Fibroblast of upper back skin (primary cell): Measurements from ENCODE around the gene TNFRSF6B.
"Not testable (repeated sequence)": the region's sequence is repeated elsewhere in the genome, so short reads cannot be mapped to it uniquely, and the experiment has no call there.

Experiments
- DNase-seq: peaks from one replicate; pipeline ENCODE4 v3.0.0-alpha.2; 2013

TNFRSF6B gene, protein sequence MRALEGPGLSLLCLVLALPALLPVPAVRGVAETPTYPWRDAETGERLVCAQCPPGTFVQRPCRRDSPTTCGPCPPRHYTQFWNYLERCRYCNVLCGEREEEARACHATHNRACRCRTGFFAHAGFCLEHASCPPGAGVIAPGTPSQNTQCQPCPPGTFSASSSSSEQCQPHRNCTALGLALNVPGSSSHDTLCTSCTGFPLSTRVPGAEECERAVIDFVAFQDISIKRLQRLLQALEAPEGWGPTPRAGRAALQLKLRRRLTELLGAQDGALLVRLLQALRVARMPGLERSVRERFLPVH

GRCh38 chr20:63696628-63697356, at the start of gene TNFRSF6B:
TSS of gene TNFRSF6B (plus strand) at chr20:63696652. CDS start at chr20:63696768, 116 bp downstream.
- DNase-seq, result no peak

DNA sequence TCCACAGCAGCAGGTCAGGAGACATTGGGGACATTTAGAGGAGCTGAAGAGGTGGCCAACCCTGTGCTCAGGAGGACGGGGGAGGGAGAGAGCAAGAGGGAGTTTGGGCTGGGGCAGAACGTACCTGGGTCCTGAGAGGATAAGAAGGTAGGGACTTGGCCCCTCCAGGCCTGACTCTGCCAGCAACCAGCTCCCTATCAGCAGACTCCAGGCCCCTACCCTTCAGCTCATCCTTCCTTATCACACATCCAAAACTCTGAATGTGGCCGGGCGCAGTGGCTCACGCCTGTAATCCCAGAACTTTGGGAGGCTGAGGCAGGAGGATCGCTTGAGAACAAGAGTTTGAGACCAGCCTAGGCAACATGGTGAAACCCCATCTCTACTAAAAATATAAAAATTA, 48.3 kb upstream of the TNFRSF6B start:
- DNase-seq, result no peak

- DNase-seq, result no peak
These were observed 47.4 kb upstream of the TNFRSF6B start for GRCh38 chr20:63648895-63649589.

DNA sequence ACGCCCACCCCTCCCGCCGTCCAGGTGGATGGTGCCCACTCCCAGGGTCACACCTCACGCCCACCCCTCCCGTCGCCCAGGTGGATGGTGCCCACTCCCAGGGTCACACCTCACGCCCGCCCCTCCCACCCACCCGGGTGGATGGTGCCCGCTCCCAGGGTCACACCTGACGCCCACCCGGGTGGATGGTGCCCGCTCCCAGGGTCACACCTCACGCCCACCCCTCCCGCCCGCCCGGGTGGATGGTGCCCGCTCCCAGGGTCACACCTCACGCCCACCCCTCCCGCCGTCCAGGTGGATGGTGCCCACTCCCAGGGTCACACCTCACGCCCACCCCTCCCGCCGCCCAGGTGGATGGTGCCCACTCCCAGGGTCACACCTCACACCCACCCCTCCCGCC, 46.0 kb upstream of the TNFRSF6B start:
- DNase-seq, result not testable (repeated sequence)

DNA sequence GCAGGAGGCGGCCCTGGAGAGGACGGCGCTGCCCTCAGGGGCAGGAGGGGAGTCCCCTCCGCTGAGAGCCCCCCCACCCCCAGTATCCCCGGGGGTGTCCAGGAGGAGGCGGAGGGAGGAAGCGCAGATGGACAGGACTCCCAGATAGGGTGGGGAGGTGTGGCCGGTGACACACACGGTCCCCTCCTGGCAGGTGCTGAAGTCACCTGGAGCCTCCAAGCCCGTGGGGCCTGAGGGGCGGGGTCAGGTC, 44.6 kb upstream of the TNFRSF6B start:
- no peak for DNase-seq

DNA sequence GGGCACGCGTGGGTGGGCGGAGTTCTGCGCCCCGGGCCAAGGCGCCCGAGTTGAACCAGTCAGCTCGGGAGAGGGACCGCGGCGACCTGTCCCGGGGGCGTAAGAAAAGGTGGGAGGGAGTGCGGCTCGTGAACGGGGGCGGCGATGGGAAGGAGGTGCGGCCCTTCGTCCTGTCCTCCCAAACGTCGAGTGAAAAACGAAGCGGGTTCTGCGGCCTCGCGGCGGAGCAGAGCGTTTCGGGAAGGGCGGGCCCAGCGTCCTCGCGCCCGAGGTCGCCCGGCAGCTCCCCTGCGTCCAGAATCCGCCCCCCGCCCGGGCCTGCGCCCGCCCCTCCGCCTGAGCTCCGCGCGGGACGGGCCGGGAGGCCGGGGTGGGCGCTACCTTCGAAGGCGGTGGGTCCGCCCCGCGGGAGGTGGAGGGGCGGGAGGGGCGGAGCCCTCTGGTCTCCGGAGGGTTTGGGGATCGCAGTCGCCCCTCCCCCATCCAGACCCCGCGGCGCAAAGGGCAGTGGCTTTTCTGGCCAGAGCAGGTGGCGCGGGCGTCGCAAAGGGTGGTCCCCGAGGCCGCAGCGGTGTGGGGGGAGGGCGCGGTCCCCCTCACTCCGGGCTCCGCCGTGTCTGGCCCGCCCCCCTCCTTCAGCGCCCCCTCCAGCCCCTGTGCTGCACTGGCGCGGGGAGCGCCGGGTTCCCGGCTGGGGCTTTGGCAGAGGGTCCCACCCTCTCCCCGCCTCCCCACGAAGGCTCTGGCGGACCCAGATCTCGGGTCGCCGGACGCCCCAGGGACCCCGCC, 44.1 kb upstream of the TNFRSF6B start:
- no peak for DNase-seq

DNA sequence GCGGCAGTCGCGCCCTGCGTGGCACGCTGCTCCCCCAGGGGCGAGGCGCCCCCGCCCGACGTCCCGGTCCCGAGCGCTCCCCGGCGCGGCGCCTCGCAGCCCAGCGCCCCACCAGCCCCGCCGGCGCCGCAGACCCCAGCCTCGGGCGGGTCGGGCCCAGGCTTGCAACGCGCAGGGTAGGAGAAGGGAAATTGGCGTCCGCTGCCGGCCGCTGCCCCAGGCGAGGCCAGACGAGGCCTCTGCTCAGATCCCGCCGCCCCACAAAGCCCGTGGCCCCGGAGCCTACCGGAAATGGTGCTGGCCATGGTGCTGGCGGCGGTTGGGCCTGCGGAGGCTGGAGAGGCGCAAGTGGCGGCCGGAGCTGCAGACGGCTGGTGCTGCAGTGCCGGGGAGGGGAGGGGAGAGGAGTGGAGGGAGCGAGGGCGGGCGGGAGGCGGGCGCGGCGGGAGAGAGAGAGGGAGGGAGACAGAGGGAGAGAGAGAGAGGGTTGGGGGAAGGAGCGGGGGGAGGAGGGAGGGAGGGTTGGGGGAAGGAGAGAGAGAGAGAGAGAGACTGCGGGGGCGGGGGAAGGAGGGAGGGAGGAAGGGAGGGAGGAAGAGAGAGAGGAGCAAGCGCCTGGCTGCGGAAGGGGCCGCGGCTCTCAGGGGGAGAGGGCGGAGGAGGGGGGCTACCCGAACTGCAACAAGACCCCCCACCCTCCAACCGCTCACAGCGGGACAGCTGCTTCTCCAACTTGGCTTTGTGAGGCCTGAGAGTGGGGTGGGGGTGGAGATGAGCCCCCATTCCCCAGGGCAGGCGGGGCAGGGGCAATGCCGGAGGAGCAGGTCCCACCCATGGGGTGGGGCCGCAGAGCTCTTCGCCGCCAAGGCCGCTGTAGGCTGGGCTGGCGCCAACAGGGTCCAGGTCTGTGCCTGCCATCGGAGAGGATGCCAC, 43.1 kb upstream of the TNFRSF6B start, which contains the start of gene STMN3:
Gene STMN3, minus strand, starts transcription at position 384 of the 933 bp plus-strand sequence. Its CDS starts 79 bp downstream, at position 305.
- DNase-seq, result peak; percentile 87

GRCh38 chr20:63653974-63654668, 42.3 kb upstream of the TNFRSF6B start:
- DNase-seq, result no peak

DNA sequence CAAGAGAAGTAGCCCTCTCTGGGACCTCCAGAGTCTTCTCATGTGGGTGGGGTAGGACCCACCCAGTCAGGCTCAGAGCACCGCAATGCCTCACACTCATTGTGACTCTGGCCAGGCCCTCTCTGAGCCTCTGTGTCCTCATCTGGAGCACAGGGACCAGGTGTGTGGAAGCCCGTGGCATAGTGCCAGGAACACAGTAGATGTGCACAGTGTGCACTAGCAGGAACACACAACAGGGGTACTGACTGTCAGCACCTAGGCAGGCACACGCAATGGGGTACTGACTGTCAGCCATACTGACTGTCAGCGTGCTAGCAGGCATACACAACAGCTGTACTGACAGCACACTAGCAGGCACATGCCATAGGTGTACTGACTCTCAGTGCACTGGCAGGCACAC, 41.2 kb upstream of the TNFRSF6B start:
- DNase-seq, result no peak

DNA sequence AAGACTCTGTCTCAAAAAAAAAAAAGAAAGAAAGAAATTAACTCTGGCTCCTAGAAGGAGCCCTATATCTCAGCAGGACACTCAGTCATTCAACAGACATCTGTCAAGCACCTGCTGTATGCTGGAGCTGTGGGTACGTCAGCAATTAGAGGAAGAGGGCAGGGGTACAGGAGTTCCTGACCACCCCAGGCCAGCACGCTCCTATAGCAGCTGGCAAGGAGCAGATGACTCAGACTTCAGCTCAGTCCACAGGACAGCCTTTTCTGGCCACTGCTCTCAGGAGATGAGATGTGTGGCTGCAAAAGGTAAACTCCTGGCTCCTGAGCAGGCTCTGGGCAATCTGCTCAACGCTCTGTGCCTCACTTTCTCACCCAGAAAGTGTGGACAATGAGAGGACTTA, 40.0 kb upstream of the TNFRSF6B start:
- DNase-seq, result no peak

DNA sequence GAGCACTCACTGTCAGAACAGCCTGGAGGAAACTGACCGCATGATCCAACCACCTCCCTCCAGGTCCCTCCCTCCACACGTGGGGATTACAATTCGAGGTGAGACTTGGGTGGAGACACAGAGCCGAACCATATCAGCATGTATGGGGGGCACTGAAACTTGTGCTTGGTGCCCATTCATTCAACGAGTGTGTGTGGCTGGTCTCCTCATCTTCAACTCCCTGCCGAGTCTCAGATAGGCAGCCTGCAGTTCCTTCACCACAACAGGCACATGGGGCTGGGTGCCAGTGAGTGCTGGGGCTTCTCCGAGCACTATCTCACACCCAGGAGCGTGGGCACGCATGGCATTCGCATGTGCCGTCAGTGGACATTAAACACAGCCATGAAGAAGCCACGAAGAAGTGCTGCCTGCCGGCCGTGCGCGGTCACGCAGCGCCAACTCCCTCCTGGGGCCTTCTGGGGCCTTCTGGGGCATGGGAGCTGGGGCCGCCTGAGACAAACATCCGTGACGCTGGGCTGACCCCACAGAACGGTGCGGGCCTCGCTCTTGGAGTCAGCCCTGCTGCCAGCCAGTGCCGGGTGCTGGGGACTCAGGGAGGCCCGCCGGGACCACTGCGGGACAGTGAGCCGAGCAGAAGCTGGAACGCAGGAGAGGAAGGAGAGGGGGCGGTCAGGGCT, 39.1 kb upstream of the TNFRSF6B start:
- no peak for DNase-seq

DNA sequence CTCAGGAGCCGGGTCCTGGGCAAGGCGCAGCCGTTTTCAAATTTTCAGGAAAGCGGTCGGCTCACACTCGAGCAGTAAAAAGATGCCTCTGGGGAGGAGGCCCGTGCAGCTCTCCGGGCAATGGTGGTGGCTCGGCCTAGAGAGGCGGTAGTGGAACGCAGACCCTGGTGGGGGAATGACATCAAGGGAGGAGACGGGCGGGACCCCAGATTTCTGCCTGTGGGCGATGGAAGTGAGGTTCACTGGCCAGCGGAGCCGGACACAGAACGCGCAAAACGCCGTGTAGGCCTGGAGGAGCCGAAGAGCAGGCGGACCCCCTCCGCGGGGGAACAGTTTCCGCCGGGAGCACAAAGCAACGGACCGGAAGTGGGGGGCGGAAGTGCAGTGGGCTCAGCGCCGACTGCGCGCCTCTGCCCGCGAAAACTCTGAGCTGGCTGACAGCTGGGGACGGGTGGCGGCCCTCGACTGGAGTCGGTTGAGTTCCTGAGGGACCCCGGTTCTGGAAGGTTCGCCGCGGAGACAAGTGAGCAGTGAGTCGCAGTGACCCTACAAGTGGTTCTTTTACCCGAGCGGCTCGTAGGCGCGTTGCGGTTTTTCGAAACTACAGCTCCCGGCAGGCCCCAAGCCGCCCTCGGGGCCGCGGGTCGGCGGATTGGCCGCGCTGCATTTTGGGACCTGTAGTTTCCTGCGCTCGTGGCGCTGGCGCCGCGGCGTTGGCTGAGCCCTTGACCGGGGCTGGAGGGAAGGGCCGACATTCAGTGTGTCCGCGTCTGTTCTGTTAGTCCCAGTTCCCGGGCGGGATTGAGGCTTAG, 38.3 kb upstream of the TNFRSF6B start, which contains the start of gene RTEL1:
Gene RTEL1, plus strand, starts transcription at position 376 of the 812 bp plus-strand sequence. CDS start 1,091 bp downstream, outside the sequence.
- peak; percentile 87 for DNase-seq

DNA sequence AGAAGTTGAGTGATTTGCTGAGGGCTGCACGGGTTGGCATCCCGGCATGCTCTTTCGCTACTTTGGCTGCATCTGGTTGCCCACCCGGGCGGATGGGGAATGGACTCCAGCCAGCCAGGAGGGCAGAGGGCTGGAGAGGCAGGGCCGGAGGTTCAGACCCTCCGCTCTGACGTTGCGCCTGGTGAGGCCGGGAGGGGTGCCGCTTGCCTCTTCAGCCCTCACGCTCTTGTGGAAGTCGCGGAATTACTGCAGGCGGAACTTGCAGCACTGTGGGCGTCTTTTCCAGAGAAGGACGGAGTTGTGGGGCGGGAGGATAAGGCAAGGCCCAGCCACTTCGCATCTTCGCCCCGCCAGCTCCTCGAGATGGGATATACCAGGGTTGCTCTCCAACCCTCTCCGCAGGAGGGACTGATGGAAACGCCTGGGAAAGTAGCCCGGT, 37.7 kb upstream of the TNFRSF6B start:
- peak; percentile 28 for DNase-seq

DNA sequence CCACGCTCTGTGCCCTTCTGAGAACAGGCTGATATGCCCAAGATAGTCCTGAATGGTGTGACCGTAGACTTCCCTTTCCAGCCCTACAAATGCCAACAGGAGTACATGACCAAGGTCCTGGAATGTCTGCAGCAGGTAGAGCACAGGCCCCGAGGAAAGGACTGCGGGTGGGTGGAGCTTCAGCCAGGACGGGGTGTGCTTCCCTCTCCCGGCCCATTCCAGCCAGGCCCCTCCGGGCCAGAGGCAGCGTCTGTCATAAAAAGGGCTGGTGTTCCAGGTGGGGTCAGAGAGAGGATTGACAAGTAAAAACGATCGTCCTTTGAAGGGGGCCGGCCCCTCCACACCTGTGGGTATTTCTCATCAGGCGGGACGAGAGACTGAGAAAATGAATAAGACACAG, 37.1 kb upstream of the TNFRSF6B start:
- no peak for DNase-seq

DNA sequence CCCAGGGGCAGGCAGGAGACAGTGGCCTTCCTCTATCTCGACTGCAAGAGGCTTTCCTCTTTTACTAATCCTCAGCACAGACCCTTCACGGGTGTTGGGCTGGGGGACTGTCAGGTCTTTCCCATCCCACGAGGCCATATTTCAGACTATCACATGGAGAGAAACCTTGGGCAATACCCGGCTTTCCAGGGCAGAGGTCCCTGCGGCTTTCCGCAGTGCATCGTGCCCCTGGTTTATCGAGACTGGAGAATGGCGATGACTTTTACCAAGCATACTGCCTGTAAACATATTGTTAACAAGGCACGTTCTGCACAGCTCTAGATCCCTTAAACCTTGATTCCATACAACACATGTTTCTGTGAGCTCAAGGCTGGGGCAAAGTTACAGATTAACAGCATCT, 36.3 kb upstream of the TNFRSF6B start:
- not testable (repeated sequence) for DNase-seq

DNA sequence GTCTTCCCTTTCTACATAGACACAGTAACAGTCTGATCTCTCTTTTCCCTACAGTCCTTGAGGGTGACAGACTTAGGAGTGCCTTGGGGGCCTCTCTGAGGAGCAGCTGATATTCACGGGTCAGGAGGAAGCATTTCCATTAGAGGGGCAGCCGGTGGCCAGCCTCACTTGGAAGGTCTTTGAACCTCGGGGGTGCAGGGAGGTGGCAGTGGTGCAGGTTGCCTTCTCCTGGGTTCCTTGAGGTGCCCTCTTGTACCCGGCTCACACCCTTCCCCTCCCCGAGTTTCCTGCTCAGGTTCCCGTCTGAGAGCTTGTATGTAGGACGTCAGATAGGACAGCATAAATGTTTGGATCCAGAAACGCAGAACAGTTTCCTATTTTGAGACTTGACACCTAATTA, 35.8 kb upstream of the TNFRSF6B start:
- DNase-seq, result no peak

DNA sequence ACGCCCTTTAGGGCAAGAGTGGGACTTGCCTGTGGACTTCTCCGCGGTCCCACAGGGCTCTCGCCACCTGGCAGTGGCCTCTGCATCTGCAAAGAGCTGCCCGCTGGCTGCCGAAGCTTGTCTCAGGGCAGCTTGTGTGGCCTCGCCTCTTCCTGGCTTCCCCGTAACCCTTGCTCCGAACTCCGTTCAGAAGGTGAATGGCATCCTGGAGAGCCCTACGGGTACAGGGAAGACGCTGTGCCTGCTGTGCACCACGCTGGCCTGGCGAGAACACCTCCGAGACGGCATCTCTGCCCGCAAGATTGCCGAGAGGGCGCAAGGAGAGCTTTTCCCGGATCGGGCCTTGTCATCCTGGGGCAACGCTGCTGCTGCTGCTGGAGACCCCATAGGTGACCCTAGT, 35.3 kb upstream of the TNFRSF6B start:
- DNase-seq, result no peak

- no peak for DNase-seq
These were observed 34.3 kb upstream of the TNFRSF6B start for GRCh38 chr20:63661959-63662812.

DNA sequence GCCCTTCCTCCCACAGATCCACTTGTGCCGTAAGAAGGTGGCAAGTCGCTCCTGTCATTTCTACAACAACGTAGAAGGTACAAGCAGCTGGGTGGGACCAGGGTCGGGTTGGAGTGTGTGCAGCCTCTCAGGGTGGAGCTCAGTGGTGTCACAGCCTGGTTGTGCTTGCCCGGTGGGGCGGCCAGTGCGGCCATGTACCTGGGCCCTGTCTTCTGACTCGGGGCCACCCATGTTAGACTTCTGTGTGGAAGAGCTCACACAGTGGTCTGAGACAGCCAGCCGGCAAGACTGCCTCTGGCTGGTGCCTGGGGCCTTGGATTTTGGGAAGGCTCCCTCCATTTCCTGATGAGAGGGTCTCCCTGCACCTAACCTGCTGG, 33.7 kb upstream of the TNFRSF6B start:
- no peak for DNase-seq
